T-helper 1 cell treated with Interleukin-12 subunit alpha and Interleukin-12 subunit beta and Interleukin-4 antibody, amounts not matched to agents 30 μg/mL and 1 μg/mL, for 36 hours (primary cell): ENCODE measurements around the gene CSMD2.

Experiments
- H3K27ac Mint-ChIP-seq: one replicate; pipeline ENCODE4 v1.8.0; 2021; ENCODE audit warnings: mild to moderate bottlenecking, mixed read lengths
- H3K27me3 Mint-ChIP-seq: one replicate; pipeline ENCODE4 v1.8.0; 2021; ENCODE audit warnings: low read depth, mixed read lengths
- H3K36me3 Mint-ChIP-seq: one replicate; pipeline ENCODE4 v1.8.0; 2021; ENCODE audit warnings: low read depth, mixed read lengths
- H3K4me1 Mint-ChIP-seq: one replicate; pipeline ENCODE4 v1.8.0; 2021; ENCODE audit warnings: low read depth, mixed read lengths
- H3K4me3 Mint-ChIP-seq: one replicate; pipeline ENCODE4 v1.8.0; 2021; ENCODE audit warnings: mild to moderate bottlenecking, moderate library complexity, mixed read lengths
- H3K9me3 Mint-ChIP-seq: one replicate; pipeline ENCODE4 v1.8.0; 2021; ENCODE audit warnings: mixed read lengths

The CSMD2 gene

DNA sequence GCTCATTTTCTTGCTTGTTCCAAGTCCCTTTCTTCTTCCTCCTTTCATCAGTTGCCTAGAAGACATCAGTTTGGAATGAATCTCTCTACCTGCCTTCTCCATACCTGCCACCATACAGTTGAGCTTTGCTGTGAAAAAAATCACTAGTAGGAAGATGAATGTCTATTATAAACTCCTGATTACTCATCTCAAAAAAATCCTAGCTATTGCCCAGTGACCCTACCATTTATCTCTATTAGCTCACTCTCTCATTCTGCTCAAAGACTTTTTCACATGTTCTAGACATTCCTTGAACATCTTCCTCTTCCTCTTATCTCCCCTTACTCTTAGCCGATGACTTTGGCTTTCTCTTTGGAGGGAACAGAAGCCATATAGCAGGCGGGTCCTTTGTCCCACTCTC lies 350.9 kb downstream of the CSMD2 start:
- no peaks in the 10 kb centered on the region for H3K4me1 Mint-ChIP-seq
- no peak overlapping the region for H3K27ac Mint-ChIP-seq
- peaks cover 8% of the 10 kb centered on the region for H3K27me3 Mint-ChIP-seq
- no peaks in the 10 kb centered on the region for H3K9me3 Mint-ChIP-seq
- no peak overlapping the region for H3K4me3 Mint-ChIP-seq
- H3K36me3 Mint-ChIP-seq, result no peaks in the 10 kb centered on the region

GRCh38 chr1:33810571-33810970 lies 354.5 kb downstream of the CSMD2 start:
- no peak overlapping the region for H3K4me3 Mint-ChIP-seq
- H3K27ac Mint-ChIP-seq, result no peak overlapping the region
- peaks cover 12% of the 10 kb centered on the region for H3K27me3 Mint-ChIP-seq
- H3K36me3 Mint-ChIP-seq, result no peaks in the 10 kb centered on the region
- peaks cover 22% of the 10 kb centered on the region for H3K9me3 Mint-ChIP-seq
- H3K4me1 Mint-ChIP-seq, result no peaks in the 10 kb centered on the region

GRCh38 chr1:33805988-33806387 lies 359.0 kb downstream of the CSMD2 start:
- H3K4me1 Mint-ChIP-seq, result no peaks in the 10 kb centered on the region
- H3K4me3 Mint-ChIP-seq, result no peak overlapping the region
- H3K27ac Mint-ChIP-seq, result no peak overlapping the region
- H3K27me3 Mint-ChIP-seq, result peaks cover 5% of the 10 kb centered on the region
- H3K9me3 Mint-ChIP-seq, result peaks cover 22% of the 10 kb centered on the region
- H3K36me3 Mint-ChIP-seq, result peaks cover 1% of the 10 kb centered on the region

DNA sequence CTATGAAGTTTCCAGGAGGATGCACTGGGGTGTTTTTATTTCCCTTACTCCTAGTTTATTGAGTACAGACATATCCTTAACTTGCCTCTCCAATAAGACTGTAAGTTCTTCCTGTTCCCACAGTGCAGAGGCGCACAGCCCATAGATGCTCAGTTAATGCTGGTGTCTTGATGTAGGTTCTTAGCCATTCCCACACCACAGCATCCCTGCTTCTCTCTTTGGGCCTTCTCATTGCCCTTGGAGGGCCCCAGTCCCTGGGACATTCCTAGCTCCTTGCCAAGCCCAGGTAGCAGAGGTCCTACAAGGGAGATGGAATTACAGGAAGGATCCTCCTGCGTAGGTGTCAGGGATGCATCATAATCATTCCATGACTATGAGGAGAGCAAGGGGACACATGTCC lies 362.8 kb downstream of the CSMD2 start:
- H3K27me3 Mint-ChIP-seq, result peaks cover 10% of the 10 kb centered on the region
- H3K36me3 Mint-ChIP-seq, result peaks cover 1% of the 10 kb centered on the region
- no peak overlapping the region for H3K4me3 Mint-ChIP-seq
- peaks cover 16% of the 10 kb centered on the region for H3K9me3 Mint-ChIP-seq
- no peak overlapping the region for H3K27ac Mint-ChIP-seq
- H3K4me1 Mint-ChIP-seq, result no peaks in the 10 kb centered on the region

DNA sequence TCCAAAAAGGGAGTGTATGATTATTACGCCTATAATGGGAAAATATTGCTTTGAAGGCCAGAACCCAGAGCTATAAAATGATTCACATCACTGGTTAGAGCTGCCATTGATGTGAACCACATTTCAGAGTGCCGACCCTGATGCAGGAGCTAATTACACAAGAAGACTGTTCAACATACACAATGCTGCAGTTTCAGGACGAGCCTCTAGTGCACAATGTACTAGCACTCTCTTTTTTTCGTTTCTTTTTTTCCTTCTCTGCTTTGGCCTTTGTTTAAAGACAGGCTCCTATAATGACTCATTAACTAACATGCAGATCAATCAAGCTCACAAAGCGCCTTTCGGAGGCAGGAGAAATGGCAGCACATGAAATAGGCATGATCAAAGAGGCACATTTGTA lies 367.2 kb downstream of the CSMD2 start:
- Mint-ChIP-seq H3K9me3 (peaks cover 29% of the 10 kb centered on the region), H3K27me3 (peaks cover 5% of the 10 kb centered on the region), H3K4me1 (peaks cover 5% of the 10 kb centered on the region), H3K4me3 (no peak overlapping the region), H3K27ac (no peak overlapping the region), H3K36me3 (no peaks in the 10 kb centered on the region)

DNA sequence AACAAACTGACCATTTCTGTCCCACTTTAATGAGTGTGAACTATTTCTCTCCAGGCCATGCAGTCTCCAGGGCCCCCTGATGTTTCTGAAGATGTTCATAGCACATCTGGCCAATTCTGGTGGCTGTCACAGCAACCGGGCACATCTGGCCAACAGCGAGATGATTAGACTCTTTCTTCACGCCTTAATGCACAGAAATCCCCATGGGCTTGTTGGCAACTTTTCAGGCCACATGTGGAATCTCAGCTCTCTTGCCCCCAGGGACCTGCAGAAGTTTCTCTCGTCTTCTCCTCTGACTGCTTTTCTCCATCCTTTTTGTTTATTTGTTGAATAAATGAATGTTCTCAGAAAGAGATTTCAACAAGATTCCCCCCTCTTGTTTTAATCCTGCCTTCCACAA lies 372.4 kb downstream of the CSMD2 start:
- H3K4me3 Mint-ChIP-seq, result no peak overlapping the region
- H3K27ac Mint-ChIP-seq, result no peak overlapping the region
- H3K27me3 Mint-ChIP-seq, result no peaks in the 10 kb centered on the region

DNA sequence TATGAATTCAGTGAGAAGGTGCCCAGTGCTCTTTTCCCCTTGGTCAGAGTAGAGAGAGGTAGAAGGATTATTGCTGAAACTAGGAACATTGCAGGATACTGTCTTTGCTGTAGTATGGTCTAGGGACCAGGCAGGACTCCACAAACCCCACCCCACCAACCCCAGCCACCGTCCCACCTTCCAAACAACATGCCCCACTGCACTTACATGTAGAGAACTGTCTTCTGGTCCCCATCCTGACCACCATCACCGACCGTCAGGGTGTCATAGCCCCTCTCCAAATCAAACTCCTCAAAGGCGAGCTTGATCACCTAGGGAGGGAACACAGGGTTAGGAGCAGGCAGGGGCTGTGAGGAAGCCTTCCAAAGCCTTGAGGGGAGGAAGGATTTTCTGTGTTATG lies 372.8 kb downstream of the CSMD2 start:
- Mint-ChIP-seq H3K4me1 (peaks cover 22% of the 10 kb centered on the region), H3K36me3 (no peaks in the 10 kb centered on the region), H3K27ac (no peak overlapping the region), H3K27me3 (no peaks in the 10 kb centered on the region), H3K9me3 (peaks cover 22% of the 10 kb centered on the region), H3K4me3 (no peak overlapping the region)

More for the DNA sequence above, 372.4 kb downstream of the CSMD2 start:
- H3K4me1 Mint-ChIP-seq, result peaks cover 22% of the 10 kb centered on the region
- H3K36me3 Mint-ChIP-seq, result no peaks in the 10 kb centered on the region
- H3K9me3 Mint-ChIP-seq, result peaks cover 24% of the 10 kb centered on the region

DNA sequence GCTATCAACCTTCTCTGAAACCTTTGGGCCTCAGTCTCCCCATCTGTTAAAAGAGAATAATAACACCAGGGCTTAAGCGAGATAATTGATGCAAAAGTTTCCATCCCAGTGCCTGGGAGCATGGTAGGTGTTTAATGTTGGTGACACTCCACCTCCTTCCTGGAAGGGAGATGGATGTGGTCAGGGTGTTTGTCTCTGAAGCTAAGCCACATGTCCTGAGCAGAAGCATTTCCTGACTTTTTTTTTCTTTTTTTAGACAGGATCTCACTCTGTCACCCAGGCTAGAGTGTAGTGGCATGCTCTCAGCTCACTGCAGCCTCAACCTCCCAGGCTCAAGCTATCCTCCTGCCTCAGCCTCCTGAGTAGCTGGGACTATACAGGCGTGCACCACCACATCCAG lies 373.8 kb downstream of the CSMD2 start:
- peaks cover 14% of the 10 kb centered on the region for H3K9me3 Mint-ChIP-seq
- H3K27me3 Mint-ChIP-seq, result peaks cover 5% of the 10 kb centered on the region
- no peak overlapping the region for H3K4me3 Mint-ChIP-seq
- no peaks in the 10 kb centered on the region for H3K36me3 Mint-ChIP-seq
- H3K4me1 Mint-ChIP-seq, result peaks cover 22% of the 10 kb centered on the region
- no peak overlapping the region for H3K27ac Mint-ChIP-seq

- H3K4me3 Mint-ChIP-seq, result no peak overlapping the region
- H3K4me1 Mint-ChIP-seq, result peaks cover 22% of the 10 kb centered on the region
- H3K27me3 Mint-ChIP-seq, result peaks cover 9% of the 10 kb centered on the region
- peaks cover 10% of the 10 kb centered on the region for H3K9me3 Mint-ChIP-seq
- no peaks in the 10 kb centered on the region for H3K36me3 Mint-ChIP-seq
- no peak overlapping the region for H3K27ac Mint-ChIP-seq
These were observed 374.5 kb downstream of the CSMD2 start for GRCh38 chr1:33790577-33790976.

DNA sequence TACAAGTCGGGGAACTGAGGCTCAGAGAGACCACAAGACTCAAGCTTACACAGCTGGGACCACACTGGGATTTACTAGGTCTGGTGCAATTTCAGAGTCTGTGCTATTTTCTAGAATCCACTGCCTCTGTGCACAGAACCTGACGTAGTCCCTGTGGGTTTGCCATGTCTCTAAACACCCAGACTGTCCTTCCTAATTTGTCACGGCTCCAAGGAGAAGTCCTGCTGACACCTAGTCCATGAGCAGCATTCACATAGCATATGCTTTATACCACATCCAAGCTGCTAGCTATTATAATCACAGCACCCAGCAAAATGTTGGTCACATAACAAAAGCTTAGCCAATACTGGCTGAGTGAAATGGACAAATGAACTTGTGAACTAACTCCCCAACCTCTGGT lies 380.2 kb downstream of the CSMD2 start:
- H3K36me3 Mint-ChIP-seq, result no peaks in the 10 kb centered on the region
- H3K9me3 Mint-ChIP-seq, result no peaks in the 10 kb centered on the region
- H3K4me3 Mint-ChIP-seq, result no peak overlapping the region
- no peaks in the 10 kb centered on the region for H3K4me1 Mint-ChIP-seq
- H3K27me3 Mint-ChIP-seq, result peaks cover 16% of the 10 kb centered on the region
- H3K27ac Mint-ChIP-seq, result no peak overlapping the region

GRCh38 chr1:33782776-33783175 lies 382.3 kb downstream of the CSMD2 start:
- no peaks in the 10 kb centered on the region for H3K36me3 Mint-ChIP-seq
- H3K4me1 Mint-ChIP-seq, result no peaks in the 10 kb centered on the region
- H3K27me3 Mint-ChIP-seq, result peaks cover 22% of the 10 kb centered on the region
- no peaks in the 10 kb centered on the region for H3K9me3 Mint-ChIP-seq
- H3K27ac Mint-ChIP-seq, result no peak overlapping the region
- H3K4me3 Mint-ChIP-seq, result no peak overlapping the region

GRCh38 chr1:33781652-33782051 lies 383.4 kb downstream of the CSMD2 start:
- Mint-ChIP-seq H3K27ac (no peak overlapping the region), H3K4me3 (no peak overlapping the region), H3K9me3 (no peaks in the 10 kb centered on the region), H3K27me3 (peaks cover 18% of the 10 kb centered on the region), H3K4me1 (no peaks in the 10 kb centered on the region), H3K36me3 (no peaks in the 10 kb centered on the region)

- Mint-ChIP-seq H3K27me3 (peaks cover 6% of the 10 kb centered on the region), H3K27ac (no peak overlapping the region), H3K36me3 (no peaks in the 10 kb centered on the region), H3K4me3 (no peak overlapping the region), H3K9me3 (no peaks in the 10 kb centered on the region), H3K4me1 (no peaks in the 10 kb centered on the region)
These were observed 387.7 kb downstream of the CSMD2 start for GRCh38 chr1:33777337-33777736.

- Mint-ChIP-seq H3K27me3 (no peaks in the 10 kb centered on the region), H3K36me3 (no peaks in the 10 kb centered on the region), H3K27ac (no peak overlapping the region), H3K4me3 (no peak overlapping the region), H3K4me1 (no peaks in the 10 kb centered on the region), H3K9me3 (no peaks in the 10 kb centered on the region)
These were observed 396.2 kb downstream of the CSMD2 start for GRCh38 chr1:33768821-33769220.

GRCh38 chr1:33768106-33768505 lies 396.9 kb downstream of the CSMD2 start:
- Mint-ChIP-seq H3K27me3 (no peaks in the 10 kb centered on the region), H3K4me1 (no peaks in the 10 kb centered on the region), H3K27ac (no peak overlapping the region), H3K4me3 (no peak overlapping the region), H3K9me3 (no peaks in the 10 kb centered on the region), H3K36me3 (no peaks in the 10 kb centered on the region)

DNA sequence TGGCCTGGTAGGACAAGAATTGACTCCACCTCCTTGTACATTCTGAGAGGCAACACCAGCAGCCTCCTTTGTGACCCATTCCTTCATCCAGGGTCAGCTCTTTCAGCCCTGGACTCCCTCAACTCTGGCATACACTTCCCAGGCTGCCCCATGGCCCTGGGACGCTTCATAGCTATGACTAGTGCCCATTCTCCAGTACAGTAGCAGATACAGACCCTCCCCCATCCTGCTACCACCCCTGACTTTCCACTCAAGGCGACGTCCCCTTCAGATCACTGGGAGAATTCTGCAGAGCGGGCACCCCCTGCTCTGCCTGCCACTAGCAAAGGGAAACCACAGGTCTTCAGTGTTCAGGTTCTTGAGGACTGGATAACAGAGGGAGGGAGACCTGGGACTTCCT lies 400.9 kb downstream of the CSMD2 start:
- Mint-ChIP-seq H3K36me3 (no peaks in the 10 kb centered on the region), H3K9me3 (no peaks in the 10 kb centered on the region), H3K27ac (no peak overlapping the region), H3K27me3 (no peaks in the 10 kb centered on the region), H3K4me1 (no peaks in the 10 kb centered on the region), H3K4me3 (no peak overlapping the region)
